Left cardiac atrium (tissue), 4 donors: ENCODE results near the gene ETDB. TPM values are rescaled to one million over a fixed set of nuclear protein-coding genes. Genes with fewer than 3 reads are reported as not detected.
A peak's percentile ranks its signal among the peaks of the same experiment; 100 is the strongest.
"Not testable (repeated sequence)": the region's sequence is repeated elsewhere in the genome, so short reads cannot be mapped to it uniquely, and the experiment has no call there.

Source experiments
- ATAC-seq, 2 donors: fragments of 200-7000 bp; cut with Tn5 transposase; one replicate each; pipeline ENCODE4 v1.9.1; 2020; ENCODE audit warnings: mild to moderate bottlenecking in 2 of 2, moderate library complexity in 2 of 2
- DNase-seq: peaks from one replicate; pipeline ENCODE4 v3.0.0-alpha.2; 2020
- intact Hi-C, 2 donors: fragments of 100-400 bp; cut with DNase I; formaldehyde crosslinking; loops; one replicate each; pipeline versions ENCODE4 v1.14.1 to v1.15.1; 2022 to 2023
- long read RNA-seq: library from polyadenylated mRNA; unstranded; transcript quantifications from one replicate; pipeline ENCODE4 v2.0.0, GENCODE V29; 2021
- total RNA-seq, 2 donors: library from RNA; stranded (reverse); fragmentation: NEBNext Ultra II Directional; extraction: Animal tissue kit (Norgen Biotek cat#: 25700); gene quantifications; one replicate each; pipeline ENCODE4 v1.2.1, GENCODE V29; 2021
- donor health status: DM: no; HTN: yes; CAD: no.
- donor health status: DM: no; HTN: yes; CAD: no; lungs with severe emphysema.
- donor health status: DM: yes; HTN: yes; CAD: no.
- donor health status: Dilated cardiomyopathy.

Gene ETDB
- not detected for total RNA-seq
- long read RNA-seq = 0 reads

DNA sequence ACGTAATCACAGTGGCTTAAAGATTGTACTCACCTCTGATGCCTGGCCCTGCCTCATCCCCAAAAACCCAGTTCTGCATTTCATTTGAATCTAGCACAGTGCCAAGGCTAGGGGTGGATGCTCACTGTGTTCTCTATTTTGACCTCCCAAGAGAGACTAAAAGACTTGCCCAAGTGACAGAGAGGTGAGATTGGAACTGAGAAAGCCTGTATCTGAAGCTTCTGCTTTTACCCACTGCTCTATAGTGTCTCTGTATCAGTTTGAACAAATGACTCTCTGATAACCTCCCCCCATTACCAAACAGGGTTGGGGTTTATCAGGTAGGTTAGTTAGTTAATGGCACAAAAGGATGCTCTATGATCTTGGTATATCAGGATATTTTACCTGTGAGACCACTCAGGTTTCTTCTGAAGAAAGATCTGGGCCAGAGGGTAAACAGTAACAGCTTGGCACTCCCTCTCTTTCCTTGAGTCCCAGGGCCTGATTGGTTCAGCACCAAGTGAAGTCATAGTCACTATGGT lies at the start of gene ETDB:
Gene ETDB (minus strand): TSS at position 471 of the 521 bp plus-strand sequence. CDS start 1,265 bp downstream, outside the sequence.
- intact Hi-C loops, DNase-seq, ATAC-seq: not testable (repeated sequence)

DNA sequence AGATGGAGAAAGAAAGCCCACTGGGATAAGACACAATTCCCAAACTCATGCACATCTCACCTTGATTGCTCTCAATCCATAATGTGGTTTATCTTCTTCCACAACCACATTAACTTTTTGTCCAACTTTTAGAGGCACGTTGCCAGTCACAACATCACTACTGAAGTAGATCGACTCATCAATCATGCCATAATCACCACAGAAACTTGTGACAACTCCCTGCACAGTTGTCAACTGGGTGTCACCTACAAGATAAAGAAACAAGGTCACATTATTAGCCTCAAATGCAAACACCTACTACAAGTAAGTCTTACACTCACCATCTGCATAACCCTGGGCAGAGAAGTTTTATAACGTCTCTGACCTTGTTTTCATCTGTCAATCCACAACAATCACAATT lies 49.2 kb upstream of the ETDB start:
- DNase-seq, ATAC-seq, intact Hi-C loops: not testable (repeated sequence)

DNA sequence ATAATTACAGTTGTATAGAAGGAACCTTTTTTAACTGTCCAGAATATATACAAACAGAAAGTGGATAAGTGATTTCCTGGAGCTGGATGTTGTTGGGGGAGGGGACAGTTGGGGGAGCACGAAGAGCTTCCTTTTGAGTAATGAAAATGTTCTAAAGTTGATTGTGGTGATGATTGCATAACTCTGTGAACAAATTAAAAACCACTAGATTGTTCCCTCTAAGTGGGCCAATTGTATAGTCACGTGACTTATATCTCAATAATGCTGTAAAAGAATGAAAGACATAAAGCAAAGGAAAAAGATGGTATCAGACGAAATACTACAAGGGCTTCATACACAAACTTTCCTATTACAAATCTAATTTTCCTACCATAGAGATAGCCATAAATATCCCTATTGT lies 48.2 kb upstream of the ETDB start:
- ATAC-seq (no peak), DNase-seq (no peak)
- intact Hi-C loops = no loop called here

DNA sequence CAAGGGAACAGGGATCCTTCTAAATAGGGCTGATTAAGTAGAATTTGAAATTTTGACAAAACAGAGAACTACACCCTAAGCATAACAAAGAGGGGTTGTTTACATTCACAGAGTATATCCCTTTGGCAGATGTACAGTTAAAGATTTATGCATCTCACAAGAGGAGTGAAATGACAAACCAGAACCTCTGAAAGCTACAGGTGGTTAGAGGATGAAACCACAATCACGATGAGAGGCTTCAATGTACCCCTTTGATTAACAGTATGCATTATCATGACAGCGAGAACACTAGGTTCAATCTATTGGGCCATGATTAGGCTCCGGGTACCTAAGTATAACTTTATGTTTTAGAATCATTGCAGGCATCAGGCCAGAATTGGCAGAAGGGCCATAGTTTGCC lies 34.4 kb upstream of the ETDB start:
- intact Hi-C loops, ATAC-seq: not testable (repeated sequence)

DNA sequence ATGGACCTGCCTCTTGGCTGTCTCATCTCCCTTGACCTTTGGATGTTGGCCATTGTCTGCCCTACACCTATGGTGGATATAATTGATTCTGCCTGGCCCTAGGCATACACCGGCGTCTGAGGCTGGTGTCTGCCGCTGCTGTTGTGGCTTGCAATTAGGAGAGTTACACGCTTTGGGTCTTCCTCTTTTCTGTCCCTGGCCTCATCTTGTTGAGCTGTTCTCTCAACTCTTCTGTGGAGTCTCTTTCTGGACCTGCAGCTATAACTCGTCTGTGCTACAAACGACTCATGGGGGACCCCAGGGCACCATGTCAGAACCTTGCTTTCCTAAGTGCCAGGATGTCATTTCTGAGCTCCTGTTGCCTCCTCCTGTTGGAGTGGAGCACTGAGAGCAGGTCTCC lies 5.8 kb upstream of the ETDB start:
- ATAC-seq, DNase-seq, intact Hi-C loops: not testable (repeated sequence)

More for the DNA sequence above, 34.4 kb upstream of the ETDB start:
- not testable (repeated sequence) for DNase-seq

DNA sequence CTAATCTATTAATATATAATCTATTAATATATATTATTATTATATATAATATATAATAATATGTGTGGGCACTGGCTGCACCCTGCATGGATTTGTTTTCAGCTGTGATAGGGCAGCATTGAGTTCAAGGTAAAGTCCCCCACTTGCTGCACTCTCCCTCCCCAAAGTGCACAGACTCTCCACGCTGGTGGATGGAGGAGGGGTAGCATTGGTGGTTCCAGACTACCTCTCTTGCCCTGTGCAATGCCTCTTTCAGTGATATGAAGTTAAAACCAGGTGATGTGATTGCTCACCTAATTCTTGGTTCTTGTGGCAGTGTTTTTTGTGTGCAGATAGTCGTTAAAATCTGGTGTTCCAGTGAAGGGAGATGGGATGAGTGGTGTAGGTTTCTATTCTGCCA lies 4.3 kb downstream of the ETDB start:
- not testable (repeated sequence) for ATAC-seq, DNase-seq
- intact Hi-C loops = loop anchor here in 1 of 2 donors (10.0 kb wide), 1 partner anchor 359 kb away; no protein-coding TSS in a partner anchor

DNA sequence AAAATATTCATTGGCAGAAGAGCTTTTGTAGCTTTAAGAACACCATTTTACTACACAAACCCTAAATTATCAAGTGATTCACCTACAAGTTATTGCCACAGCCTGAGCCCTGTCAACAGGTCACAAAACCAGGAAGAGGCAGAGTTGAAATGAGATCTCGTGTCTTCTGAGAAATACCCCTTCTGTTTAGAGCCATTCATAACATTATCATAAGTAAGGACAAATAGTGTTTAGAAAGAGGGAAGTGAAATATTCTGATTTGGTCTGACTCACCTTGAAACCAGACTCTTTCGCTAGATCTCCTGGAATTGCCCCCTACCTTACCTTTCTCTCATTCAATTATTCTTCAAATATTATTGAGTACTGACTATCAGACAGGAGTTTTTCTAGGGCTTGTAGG lies 5.9 kb downstream of the ETDB start:
- intact Hi-C loops = loop anchor here in 1 of 2 donors (10.0 kb wide), 1 partner anchor 360 kb away; no protein-coding TSS in a partner anchor
- ATAC-seq (no peak), DNase-seq (no peak)

DNA sequence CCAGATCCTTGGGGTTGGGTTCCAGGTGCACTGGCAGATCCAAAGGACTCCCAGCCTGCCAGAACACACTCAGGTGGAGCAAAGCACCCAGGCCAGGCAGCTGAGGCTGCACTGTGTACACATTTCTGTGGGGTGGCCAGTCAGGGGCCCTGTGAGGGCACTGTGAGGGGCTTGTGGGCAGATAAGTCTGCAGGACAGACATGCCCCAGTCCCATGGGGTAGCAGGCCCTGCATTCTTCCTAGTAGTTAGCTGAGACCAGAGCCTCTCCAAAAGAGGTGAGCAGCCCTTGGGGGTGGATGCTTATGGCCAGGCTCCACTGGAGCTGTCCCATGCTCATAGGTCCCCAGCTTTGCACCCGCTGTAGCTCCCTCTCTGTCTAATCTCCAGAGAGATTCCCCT lies 7.6 kb downstream of the ETDB start:
- DNase-seq (no peak), ATAC-seq (no peak)
- intact Hi-C loops = loop anchor here in 1 of 2 donors (10.0 kb wide), 1 partner anchor 362 kb away; no protein-coding TSS in a partner anchor

DNA sequence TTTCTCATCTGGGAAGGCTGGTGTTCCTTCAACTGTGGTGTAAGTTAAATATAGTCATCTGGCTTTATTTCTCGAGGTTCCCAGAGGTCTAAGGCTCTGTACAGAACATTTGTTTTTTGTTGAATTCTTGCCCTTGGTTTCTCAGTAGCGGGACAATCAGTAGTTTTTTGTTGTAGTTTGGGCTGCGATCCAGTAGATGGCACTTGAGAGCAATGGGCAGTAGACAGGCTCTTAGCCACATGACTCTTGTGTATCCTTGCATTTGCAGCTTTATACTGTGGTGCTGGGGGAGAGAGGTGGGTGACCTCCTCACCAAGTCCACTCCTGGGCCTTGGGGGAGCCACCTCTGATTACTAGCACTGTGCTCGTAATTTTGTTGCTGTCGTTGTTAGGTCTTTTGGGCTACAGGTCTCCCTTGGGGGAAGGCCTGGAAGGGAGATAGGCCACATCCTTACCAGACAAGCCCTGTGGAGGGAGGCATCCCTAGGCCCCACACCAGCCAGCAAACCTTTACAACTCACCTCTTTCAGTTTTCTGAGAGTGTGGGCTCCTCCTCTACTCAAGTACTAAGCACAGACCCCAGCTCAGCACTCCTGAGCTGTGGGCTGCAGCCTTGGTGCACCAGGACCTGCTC lies 8.1 kb downstream of the ETDB start:
- ATAC-seq = no peak
- DNase-seq = no peak
- intact Hi-C loops = loop anchor here in 1 of 2 donors (10.0 kb wide), 1 partner anchor 363 kb away; no protein-coding TSS in a partner anchor

DNA sequence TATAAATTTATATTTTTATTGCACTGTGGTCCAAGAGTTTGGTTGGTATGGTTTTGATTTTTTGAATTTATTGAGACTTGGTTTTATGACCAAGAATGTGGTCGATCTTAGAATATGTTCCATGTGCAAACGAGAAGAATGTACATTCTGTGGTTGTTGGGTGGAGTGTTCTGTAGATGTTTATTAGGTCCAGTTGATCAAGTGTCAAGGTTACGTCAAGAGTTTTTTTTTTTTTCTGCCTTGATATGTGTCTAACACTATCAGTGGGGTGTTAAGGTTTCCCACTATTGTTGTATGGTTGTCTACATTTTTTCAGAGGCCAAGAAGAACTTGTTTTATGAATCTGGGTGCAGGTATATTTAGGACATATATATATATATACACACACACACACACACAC lies 10.8 kb downstream of the ETDB start:
- DNase-seq (no peak), ATAC-seq (no peak)
- intact Hi-C loops = no loop called here

DNA sequence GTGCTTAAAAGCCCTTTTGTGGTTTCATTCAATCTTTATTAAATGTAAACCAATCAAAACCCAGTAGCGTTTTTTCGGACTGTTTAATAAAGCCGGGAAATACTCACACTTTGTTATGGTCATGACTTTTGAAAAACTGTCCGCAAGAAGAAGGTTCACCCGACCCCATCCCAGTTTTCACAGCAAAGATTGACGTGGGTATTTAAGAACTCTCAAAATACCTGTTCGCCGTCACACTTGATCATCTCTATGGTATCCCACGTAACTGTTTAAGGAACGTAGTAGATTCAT lies 20.9 kb downstream of the ETDB start:
- DNase-seq = no peak
- ATAC-seq = no peak
- intact Hi-C loops = no loop called here

DNA sequence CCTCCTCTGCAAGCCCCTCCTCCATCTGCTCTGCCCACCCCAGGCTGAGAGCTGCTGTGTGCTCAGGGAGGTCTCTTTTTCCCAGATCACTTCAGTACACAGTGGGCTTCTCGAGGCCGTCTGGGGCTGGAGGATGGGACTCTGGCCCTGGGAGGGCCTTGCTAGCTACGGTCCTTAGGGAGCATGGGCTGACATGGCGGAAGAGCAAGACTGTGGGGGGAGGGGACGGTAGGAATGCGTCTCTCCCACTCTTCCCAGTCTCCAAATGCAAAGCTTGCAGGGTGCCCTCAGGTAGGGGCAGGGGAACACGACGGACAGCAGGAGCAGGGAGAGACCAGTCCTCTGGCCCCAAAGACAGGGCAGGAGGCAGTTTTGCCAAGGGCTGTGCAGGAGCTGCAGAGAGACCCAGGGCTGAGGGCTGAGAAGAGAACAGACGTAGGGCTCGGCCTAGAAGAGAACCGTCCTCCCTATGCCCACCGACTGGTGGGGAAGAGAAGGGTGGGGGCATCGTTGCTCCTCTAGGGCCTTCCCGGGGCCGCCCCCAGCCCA lies 23.1 kb downstream of the ETDB start:
- DNase-seq, intact Hi-C loops, ATAC-seq: not testable (repeated sequence)

DNA sequence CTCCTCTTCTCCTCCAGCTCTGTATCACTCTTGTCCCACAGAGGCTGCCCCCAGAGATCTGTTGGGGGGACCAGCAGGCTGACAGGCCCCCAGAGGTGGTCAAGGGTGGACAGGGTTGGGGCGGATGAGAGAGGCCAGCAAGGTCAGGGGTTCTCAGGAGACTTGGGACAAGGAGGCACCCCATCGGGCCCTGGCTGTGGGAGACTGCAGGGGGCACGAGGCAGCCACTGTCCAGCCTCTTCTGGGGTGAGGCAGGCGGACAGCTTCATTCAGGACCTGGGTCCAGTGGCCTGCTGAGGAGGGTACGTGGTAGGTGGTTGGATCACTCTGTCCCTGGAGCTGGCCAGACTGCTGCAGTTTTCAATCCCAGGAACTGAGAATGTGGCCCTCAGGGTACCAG lies 24.6 kb downstream of the ETDB start:
- intact Hi-C loops = no loop called here
- DNase-seq (no peak), ATAC-seq (no peak)

DNA sequence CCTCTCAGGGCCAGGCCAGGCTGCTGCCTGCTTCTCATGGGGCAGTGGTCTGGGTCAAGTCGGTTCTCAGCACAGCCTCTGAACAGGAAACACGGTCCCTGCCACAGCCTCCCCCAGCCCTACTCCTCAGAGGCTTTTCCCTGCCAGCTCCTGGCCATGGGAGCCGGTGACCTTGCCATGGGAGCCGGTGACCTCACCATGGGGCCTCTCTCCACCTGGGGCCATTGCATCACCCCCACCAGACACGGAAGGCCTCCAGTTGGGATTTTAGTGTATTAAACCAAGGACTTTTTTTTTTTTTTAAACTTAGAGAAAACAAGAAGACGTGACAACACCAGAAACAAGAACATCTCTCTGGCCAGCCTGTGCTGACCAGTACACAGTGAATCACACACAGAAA lies 25.6 kb downstream of the ETDB start:
- ATAC-seq (no peak), DNase-seq (no peak)
- intact Hi-C loops = no loop called here

DNA sequence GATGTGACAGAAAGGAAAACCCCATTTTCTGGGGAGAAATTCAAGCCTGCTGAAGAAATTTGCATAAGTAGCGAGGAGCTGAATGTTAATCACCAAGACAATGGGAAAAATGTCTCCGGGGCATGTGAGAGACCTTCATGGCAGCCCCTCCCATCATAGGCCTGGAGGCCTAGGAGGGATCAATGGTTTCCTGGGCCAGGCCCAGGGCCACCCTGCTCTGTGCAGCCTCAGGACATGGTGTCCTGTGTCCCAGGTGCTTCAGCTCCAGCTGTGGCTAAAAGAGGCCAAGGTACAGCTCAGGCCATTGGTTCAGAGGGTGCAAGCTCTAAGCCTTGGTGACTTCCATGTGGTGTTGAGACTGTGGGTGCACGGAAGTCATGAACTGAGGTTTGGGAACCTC lies 31.2 kb downstream of the ETDB start:
- no peak for DNase-seq
- ATAC-seq = no peak
- intact Hi-C loops = no loop called here

DNA sequence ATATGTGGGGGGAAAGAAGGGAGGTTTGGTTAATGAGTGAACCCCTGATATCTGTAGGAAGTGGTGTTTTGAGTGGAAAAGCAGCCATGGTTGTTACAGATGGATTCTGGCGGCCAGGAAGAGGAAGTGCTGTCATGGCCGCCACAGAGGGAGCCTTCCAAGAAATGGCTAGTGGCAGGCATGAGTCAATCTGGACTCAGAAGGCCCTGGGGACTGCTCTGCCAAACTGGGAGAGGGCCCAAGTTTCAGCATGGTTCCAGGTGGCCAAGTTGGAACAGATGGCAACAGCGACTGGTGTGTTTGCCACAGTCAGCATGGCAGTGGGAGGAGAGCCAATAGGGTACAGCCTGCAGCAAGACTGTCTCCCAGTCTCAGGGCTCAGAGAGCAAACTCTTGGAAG lies 32.5 kb downstream of the ETDB start:
- DNase-seq (no peak), ATAC-seq (no peak)
- intact Hi-C loops = loop anchor here in 1 of 2 donors (2.0 kb wide), 1 partner anchor 123 kb away; no protein-coding TSS in a partner anchor

DNA sequence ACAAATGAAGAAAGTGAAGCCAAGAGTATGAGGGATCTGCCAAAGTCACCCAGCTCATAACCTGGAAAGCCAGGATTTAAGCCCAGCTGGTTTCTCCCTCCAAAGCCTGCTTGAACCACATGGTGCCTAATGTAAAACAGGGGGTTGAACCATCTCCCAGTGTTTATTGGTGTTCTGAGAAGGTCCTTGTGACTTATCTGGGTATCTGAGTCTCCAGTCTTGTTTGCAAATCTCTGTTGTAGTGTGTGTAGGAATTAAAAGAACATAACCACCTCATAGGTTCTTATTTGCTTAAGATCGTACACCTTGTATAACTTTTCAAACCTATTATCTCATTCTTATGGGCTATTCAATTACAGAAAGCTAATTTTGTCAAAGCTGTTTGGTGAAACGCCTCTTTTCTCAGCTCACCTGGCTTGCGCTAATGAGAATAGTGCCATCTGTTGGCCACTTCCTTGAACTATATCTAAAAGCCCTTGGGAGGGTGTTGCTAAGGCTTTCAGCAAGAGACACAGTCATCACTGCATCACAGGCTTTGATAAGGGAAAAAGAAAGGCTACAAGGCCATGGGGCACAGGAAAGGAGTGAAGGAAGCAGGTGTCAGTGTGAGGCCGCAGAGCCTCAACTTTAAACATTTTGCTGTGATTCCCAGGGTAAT lies 34.0 kb downstream of the ETDB start:
- DNase-seq (no peak), ATAC-seq (peak; percentile 68 to 79)
- intact Hi-C loops = loop anchor here in 1 of 2 donors (2.0 kb wide), 1 partner anchor 122 kb away; no protein-coding TSS in a partner anchor

DNA sequence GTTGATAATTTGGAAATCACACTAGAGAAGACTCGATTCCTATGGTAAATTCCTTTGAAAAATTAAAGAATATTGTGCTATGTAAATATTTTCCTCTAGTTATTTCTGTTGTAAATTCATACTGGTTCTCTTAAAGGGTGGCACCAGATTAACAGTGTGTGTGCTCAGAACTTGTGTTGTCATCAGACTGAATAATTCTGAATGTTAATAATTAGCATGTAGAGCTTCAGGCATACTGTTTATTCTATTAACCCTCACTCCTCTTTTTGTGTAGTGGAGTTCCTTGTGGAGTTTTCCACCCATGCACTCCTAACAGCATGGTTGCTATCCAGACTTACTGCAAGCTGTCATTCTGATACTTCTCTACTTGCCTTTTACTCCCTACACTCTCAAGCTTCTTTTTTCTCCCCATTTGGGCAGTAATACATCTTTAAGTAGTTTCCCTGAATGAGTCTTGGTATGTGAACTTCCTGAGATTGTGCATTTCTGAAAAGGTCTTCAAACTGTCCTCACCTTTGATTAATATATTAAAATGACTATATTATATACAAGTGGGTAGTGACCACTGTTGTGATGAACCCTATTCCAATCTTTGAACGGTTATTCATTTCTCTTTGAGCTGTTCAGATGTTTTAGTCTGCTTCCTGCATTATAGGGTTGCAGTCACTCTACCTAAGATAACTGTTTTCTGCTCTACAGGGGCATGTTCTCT lies 38.5 kb downstream of the ETDB start:
- DNase-seq (no peak), ATAC-seq (no peak)
- intact Hi-C loops = no loop called here
